K562 (cell line): ENCODE results near the gene TRAPPC2L. TPM values are rescaled to one million over a fixed set of nuclear protein-coding genes. Genes with fewer than 3 reads are reported as not detected.
A peak's percentile ranks its signal among the peaks of the same experiment; 100 is the strongest.

Experiments used
- ATAC-seq: fragments of 200-7000 bp; cut with Tn5 transposase; 3 replicates; pipeline ENCODE4 v1.9.1; 2020; ENCODE audit warnings: moderate library complexity
- BruUV-seq: library from RNA; stranded (reverse); fragments of 400-500 nt; replicated peaks from 2 replicates; lab custom pipeline; 2021; lab: Mats Ljungman, UMichigan
- CTCF ChIA-PET: fragments of 300-600 bp; formaldehyde crosslinking; extraction: SDS; loops from one replicate; lab custom pipeline; 2021; ENCODE audit warnings: low intra/inter-chr PET ratio; lab: Yijun Ruan, JAX
- POLR2A ChIA-PET: fragments of 300-600, 350-650 bp; sonication (Branson Sonifier 250); formaldehyde crosslinking; extraction: SDS; loops from one replicate; lab custom pipeline; 2021; ENCODE audit warnings: antibody characterized with exemption, inconsistent platforms; lab: Yijun Ruan, JAX
- DNase-seq, 4 experiments: peaks; one replicate each; pipeline versions ENCODE4 v3.0.0 to v3.0.0-alpha.2; 2011 to 2018; ENCODE audit warnings: low spot score in 3 of 4, mixed read lengths in 3 of 4; ENCODE audit errors: extremely low read depth in 1 of 4
- FAIRE-seq: peaks from 2 replicates; lab custom pipeline; 2011; peaks lifted over from hg19 to GRCh38; lab: Jason Lieb, UNC
- H2AFZ ChIP-seq: 2 replicates; pipeline ENCODE4 v1.6.0; 2011; ENCODE audit warnings: low read depth, low read length, control low read depth, inconsistent platforms
- H3K27ac ChIP-seq: fragments of 200-600 bp; 3 replicates; pipeline ENCODE4 v1.8.0; 2011; ENCODE audit warnings: low read depth, mild to moderate bottlenecking, control low read depth, inconsistent platforms, low read length, moderate library complexity, mixed read lengths; ENCODE audit errors: extremely low read depth
- H3K27me3 ChIP-seq, 2 experiments: fragments of 300-600 bp in 1 of 2; 2 replicates in 1 of 2; 3 replicates in 1 of 2; pipeline versions ENCODE4 v1.6.0 to v1.8.0; 2011; ENCODE audit warnings: inconsistent platforms in 2 of 2, low read length in 2 of 2, mild to moderate bottlenecking in 1 of 2, mixed read lengths in 1 of 2, moderate library complexity in 1 of 2; ENCODE audit not compliant: control insufficient read depth in 2 of 2, insufficient read depth in 2 of 2
- H3K36me3 ChIP-seq: fragments of 300-600 bp; 3 replicates; pipeline ENCODE4 v1.8.0; 2011; ENCODE audit warnings: mild to moderate bottlenecking, low read length, inconsistent platforms; ENCODE audit not compliant: control insufficient read depth, insufficient read depth
- H3K4me1 ChIP-seq, 2 experiments: fragments of 200-600 bp in 1 of 2; replicated peaks in 1 of 2; 2 replicates in 1 of 2; 3 replicates in 1 of 2; pipeline versions ENCODE4 v1.5.1 to v1.8.0; 2011; ENCODE audit warnings: inconsistent platforms in 2 of 2, low read length in 2 of 2, mild to moderate bottlenecking in 1 of 2, mixed read lengths in 1 of 2, moderate library complexity in 1 of 2; ENCODE audit not compliant: control insufficient read depth in 2 of 2, insufficient read depth in 2 of 2
- H3K4me2 ChIP-seq: 2 replicates; pipeline ENCODE4 v1.6.1; 2011; ENCODE audit warnings: low read length, control low read depth, inconsistent platforms, mixed read lengths; ENCODE audit not compliant: insufficient read depth
- H3K4me3 ChIP-seq: fragments of 200-600 bp; sonication (generic), shearing (Covaris generic); 2 replicates; pipeline ENCODE4 v1.5.1; 2016; ENCODE audit warnings: control low read depth, inconsistent platforms
- H3K79me2 ChIP-seq: fragments of 200-600 bp; 3 replicates; pipeline ENCODE4 v1.8.0; 2011; ENCODE audit warnings: low read length, inconsistent platforms; ENCODE audit not compliant: control insufficient read depth, insufficient read depth
- H3K9ac ChIP-seq, 2 experiments: 2 replicates each; pipeline versions ENCODE4 v1.6.0 to v1.6.1; 2011; ENCODE audit warnings: low read depth in 2 of 2, low read length in 2 of 2, control low read depth in 1 of 2, inconsistent platforms in 1 of 2, mild to moderate bottlenecking in 1 of 2, mixed read lengths in 1 of 2; ENCODE audit not compliant: insufficient read depth in 1 of 2
- H3K9me1 ChIP-seq: one replicate; pipeline ENCODE4 v1.6.0; 2011; ENCODE audit warnings: inconsistent platforms, mild to moderate bottlenecking, low read length, moderate library complexity; ENCODE audit not compliant: control insufficient read depth, insufficient read depth
- H3K9me3 ChIP-seq: replicated peaks from 2 replicates; pipeline ENCODE4 v1.5.1; 2011; ENCODE audit warnings: low read depth, low read length, inconsistent platforms; ENCODE audit not compliant: control insufficient read depth, insufficient read depth
- H4K20me1 ChIP-seq: replicated peaks from 2 replicates; pipeline ENCODE4 v1.6.1; 2011; ENCODE audit warnings: low read length, inconsistent platforms, mixed read lengths; ENCODE audit not compliant: control insufficient read depth, insufficient read depth
- WGBS: fragments of 100-300 bp; shearing (Covaris generic); methylation state at CpG from one replicate; pipeline ENCODE4 v1.1.6; 2016; ENCODE audit warnings: low coverage, mixed read lengths; ENCODE audit not compliant: insufficient coverage; ENCODE audit errors: missing lambda C conversion rate; 5-methylcytosine and 5-hydroxymethylcytosine counted together
- in situ Hi-C: fragments of 300-500 bp; cut with MboI; formaldehyde crosslinking; loops from 4 replicates; pipeline ENCODE4 v1.15.0; 2018; ENCODE audit warnings: inconsistent platforms, mixed read lengths
- intact Hi-C: fragments of 100-400 bp; cut with micrococcal nuclease; formaldehyde crosslinking; loops from 2 replicates; pipeline ENCODE4 v1.14.2; 2022
- polyA plus RNA-seq, 8 experiments: library from polyadenylated mRNA; depleted of rRNA in 4 of 8; stranded (reverse) in 5 of 8; unstranded in 3 of 8; fragments of >200 nt; fragmentation: Nextera tagmentation in 2 of 8; fragmentation: Illumina TruSeq in 1 of 8; extraction: Ambion mirVana in 2 of 8; extraction: Trizol in 1 of 8; gene quantifications; 2 replicates each; pipeline versions ENCODE4 v1.2.1 to v1.2.3, GENCODE V29; 2011 to 2014; ENCODE audit warnings: inconsistent platforms in 1 of 8, missing spikeins in 1 of 8
- total RNA-seq, 7 experiments: library from RNA; depleted of rRNA in 6 of 7; stranded (reverse); fragments of >200 nt in 6 of 7; fragmentation: Illumina TruSeq in 2 of 7; extraction: Trizol in 2 of 7; gene quantifications; 2 replicates each; pipeline versions ENCODE4 v1.2.1 to v1.2.3, GENCODE V29; 2011 to 2021; ENCODE audit warnings: low replicate concordance in 1 of 7
- TF ChIP-seq, protein P1 (sequence below), 2 experiments: IDR thresholded peaks; 2 replicates each; pipeline ENCODE4 v1.6.1; 2011; ENCODE audit warnings: borderline replicate concordance in 1 of 2, control low read depth in 1 of 2, low read depth in 1 of 2, low read length in 1 of 2, mild to moderate bottlenecking in 1 of 2, mixed read lengths in 1 of 2, moderate library complexity in 1 of 2; ENCODE audit not compliant: insufficient read depth in 1 of 2, insufficient read length in 1 of 2, poor library complexity in 1 of 2, severe bottlenecking in 1 of 2; ENCODE audit errors: extremely low read depth in 1 of 2
- TF ChIP-seq, protein P2 (sequence below): sonication (generic); formaldehyde crosslinking; IDR thresholded peaks from 2 replicates; pipeline ENCODE4 v1.8.1; 2023; ENCODE audit warnings: mild to moderate bottlenecking, missing genetic modification reagents

Gene TRAPPC2L
- total and polyA plus RNA-seq, 9 of the 15 experiments (the other 6 are each of a cell fraction or from before 2014, with no cell fraction given) = 60.4 to 398 (median 97.5) TPM

DNA sequence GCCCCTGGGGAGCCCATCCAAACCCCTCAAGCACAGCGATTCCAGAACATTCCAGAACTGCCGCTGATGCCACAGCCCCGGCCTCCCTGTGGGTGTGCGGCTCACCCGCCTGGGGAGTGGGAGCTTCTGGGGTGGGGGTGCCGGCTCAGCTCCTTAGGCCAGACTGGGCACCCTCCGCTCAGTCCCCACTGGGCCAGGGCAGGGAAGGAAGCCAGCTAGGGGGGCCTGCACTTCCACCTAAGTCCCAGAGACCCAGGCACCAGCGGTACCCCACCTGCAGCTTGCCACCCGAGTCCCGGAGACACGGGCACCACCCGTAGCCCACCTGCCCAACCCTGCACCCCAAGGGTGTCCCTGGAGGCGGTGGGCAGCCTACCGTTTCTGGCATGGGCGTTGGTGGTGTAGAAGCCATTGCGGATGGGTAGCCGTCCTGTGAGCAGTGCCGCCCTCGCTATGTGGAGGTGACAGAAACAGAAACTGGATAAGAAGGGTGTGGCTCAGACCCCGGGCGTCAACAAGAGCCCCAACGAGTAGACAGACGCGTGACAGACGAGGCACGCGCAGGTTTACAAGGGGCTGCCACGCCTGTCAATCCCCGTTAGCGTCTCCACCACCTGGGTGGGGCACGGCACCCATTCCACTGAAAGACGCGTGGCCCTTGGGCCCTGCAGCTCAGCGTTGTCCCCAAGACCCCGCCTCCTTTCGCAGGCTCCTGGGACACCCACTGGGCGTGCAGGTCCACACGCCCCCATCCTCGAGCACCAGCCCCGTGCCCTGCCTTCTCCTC, 15.2 kb upstream of the TRAPPC2L start:
- in situ Hi-C loops (no loop called here), intact Hi-C loops (no loop called here)
- peaks cover 0 to 53% of the 10 kb centered on the region in 2 experiments; a peak in 2 of 5 replicates for H3K4me1 ChIP-seq
- H3K9ac ChIP-seq = 0 out of 4 replicates have a peak overlapping the region, but pooled peaks of 1 of the 2 experiments have one; percentile 41
- ATAC-seq = no peak
- H3K27ac ChIP-seq = no peak overlapping the region
- H3K9me1 ChIP-seq = no peaks in the 10 kb centered on the region
- POLR2A ChIA-PET = no interaction called here
- H3K9me3 ChIP-seq = no peaks in the 10 kb centered on the region
- CTCF ChIA-PET = no interaction called here
- no peaks in the 10 kb centered on the region for H4K20me1 ChIP-seq
- no TSS peak for BruUV-seq
- H3K36me3 ChIP-seq = no peaks in the 10 kb centered on the region; the same call in 2 of the 3 replicates
- peak in 1 of 4 experiments; percentile 26 for DNase-seq
- FAIRE-seq = no peak
- H3K27me3 ChIP-seq = no peaks in the 10 kb centered on the region
- no peaks in the 10 kb centered on the region for H3K79me2 ChIP-seq
- no peak overlapping the region for H2AFZ ChIP-seq
- no peak overlapping the region for H3K4me3 ChIP-seq
- TF ChIP-seq, protein P1, sequence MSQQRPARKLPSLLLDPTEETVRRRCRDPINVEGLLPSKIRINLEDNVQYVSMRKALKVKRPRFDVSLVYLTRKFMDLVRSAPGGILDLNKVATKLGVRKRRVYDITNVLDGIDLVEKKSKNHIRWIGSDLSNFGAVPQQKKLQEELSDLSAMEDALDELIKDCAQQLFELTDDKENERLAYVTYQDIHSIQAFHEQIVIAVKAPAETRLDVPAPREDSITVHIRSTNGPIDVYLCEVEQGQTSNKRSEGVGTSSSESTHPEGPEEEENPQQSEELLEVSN (IDR thresholded peaks at IDR 0.05; ENCODE audit: borderline replicate concordance in 1 of 2, extremely low read depth in 1 of 2, insufficient read depth in 1 of 2, insufficient read length in 1 of 2, low read depth in 1 of 2, low read length in 1 of 2, poor library complexity in 1 of 2, severe bottlenecking in 1 of 2) = peak in 1 of 2 experiments; percentile 25
- TF ChIP-seq, protein P2, sequence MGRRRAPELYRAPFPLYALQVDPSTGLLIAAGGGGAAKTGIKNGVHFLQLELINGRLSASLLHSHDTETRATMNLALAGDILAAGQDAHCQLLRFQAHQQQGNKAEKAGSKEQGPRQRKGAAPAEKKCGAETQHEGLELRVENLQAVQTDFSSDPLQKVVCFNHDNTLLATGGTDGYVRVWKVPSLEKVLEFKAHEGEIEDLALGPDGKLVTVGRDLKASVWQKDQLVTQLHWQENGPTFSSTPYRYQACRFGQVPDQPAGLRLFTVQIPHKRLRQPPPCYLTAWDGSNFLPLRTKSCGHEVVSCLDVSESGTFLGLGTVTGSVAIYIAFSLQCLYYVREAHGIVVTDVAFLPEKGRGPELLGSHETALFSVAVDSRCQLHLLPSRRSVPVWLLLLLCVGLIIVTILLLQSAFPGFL (CRISPR knock-in tag) = no peak
- 54% methylated on average over 37 of the region's 40 CpGs for WGBS
- H3K4me2 ChIP-seq = no peak overlapping the region
